Islet of Langerhans (tissue), 1 donor: ENCODE measurements around the gene UCN3.
A peak's percentile ranks its signal among the peaks of the same experiment; 100 is the strongest.

ENCODE experiments used
- FAIRE-seq: peaks from one replicate; lab custom pipeline; 2011; peaks lifted over from hg19 to GRCh38; lab: Jason Lieb, UNC

Gene UCN3, protein sequence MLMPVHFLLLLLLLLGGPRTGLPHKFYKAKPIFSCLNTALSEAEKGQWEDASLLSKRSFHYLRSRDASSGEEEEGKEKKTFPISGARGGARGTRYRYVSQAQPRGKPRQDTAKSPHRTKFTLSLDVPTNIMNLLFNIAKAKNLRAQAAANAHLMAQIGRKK

DNA sequence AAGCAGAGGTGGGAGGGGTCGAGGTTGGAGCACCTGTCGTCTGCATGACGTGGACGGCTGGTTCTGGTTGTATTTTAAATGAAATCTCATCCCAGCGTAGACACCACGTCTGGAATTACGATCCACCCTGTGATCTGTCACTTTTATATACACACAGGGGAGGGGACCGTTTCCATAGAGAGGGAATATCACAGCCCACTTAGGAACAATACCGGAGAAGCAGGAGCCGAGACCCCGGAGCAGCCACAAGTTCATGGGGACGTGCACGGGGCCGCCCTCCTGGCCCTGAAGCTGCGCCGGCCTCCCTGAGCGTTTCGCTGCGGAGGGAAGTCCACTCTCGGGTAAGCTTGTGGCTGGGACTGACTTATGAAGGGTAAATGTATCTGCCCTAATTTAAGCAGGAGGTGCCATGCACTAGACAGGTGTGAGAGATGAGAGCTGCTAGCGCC, at the start of gene UCN3:
Gene UCN3 (plus strand): TSS at position 77 of the 449 bp plus-strand sequence. CDS start 8,755 bp downstream, outside the sequence.
- no peak for FAIRE-seq

- no peak for FAIRE-seq
Observed at GRCh38 chr10:5317547-5318107, 47.1 kb upstream of the UCN3 start.

DNA sequence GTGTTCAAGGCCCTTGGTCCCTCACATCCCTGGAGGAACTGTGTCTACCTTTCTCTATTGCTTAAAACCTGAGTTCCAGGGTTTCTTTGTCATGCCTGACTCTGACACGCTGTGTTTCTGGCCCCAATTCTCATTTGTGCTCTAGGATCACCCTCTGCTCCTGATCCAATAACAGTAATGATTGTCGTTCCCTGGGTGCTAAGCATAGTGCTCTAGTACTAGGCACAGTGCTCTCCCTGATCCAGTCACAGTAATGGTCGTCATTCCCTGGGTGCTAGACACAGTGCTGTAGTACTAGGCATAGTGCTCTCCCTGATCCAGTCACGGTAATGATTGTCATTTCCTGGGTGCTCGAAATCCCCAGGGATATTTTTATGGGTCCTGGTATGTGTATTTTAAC, 46.6 kb upstream of the UCN3 start:
- no peak for FAIRE-seq

- FAIRE-seq = no peak
Observed at GRCh38 chr10:5319863-5320262, 44.9 kb upstream of the UCN3 start.

DNA sequence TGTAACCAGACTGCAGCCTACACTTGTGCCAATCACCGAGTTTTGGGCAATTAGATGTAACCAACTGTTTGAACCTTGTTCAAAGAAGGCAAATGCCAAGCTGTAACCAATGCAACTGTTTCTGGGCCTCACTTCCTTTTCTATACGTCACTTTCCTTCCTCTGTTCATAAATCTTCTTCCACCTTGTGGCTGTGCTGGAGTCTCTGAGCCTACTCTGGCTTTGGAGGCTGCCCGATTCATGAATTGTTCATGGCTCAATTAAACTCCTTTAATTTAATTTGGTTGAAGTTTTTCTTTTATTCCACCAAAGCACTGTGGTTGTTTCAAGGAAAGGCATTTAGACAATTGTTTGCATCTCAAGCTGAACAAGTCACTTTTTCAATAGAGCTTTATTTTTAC, 43.5 kb upstream of the UCN3 start:
- no peak for FAIRE-seq

DNA sequence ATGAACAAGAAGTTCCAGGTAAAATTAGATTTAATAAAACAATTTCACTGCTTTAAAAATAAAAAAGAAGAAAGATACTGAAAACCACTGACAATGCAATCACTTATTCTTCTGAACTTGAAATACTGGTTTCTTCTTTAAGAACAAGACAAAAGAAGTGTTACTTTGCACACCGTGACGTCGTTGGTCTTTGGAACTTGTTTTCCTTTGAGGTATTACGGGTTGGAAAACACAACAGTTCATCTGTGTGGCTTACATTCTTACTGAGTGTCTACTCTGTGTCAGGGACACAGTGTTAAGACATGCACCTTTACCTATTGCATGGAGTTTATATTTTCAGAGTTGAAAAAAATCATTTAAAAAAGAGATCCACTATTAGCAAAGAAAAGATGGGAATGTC, 41.3 kb upstream of the UCN3 start:
- no peak for FAIRE-seq

- no peak for FAIRE-seq
Observed at GRCh38 chr10:5325076-5325475, 39.7 kb upstream of the UCN3 start.

DNA sequence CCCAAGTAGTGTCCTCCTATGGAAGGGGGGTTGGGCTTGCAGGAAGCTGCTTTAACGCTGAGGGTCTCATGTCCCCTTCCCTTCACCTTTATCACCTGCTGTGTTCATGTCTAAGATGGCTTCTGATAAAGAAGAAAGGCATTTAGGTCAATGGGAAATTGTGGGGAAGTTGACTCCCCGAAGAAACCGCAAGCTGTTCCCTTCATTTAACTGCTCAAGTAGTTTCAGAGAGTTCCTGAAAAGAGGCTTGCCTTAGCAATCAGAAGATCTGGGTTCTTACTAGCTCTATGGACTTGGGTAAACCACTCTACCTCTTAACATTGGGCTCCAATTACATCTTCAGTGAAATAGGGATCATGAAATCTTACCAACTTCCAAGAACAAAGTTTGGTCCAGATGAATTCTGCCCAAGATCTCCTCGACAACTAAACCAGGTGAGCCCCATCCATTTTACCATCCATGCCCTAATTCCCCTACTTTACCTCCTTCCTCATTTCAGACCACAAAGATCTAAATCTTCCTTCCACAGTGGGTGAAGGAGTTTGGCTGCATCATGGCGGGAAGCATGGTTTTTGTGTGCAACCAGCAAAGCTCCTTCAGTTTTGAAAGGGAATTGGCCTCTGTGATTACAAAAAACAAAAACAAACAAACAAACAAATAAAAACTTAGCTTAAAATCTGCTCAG, 30.4 kb upstream of the UCN3 start:
- no peak for FAIRE-seq

GRCh38 chr10:5338010-5338409, 26.8 kb upstream of the UCN3 start:
- FAIRE-seq = no peak

GRCh38 chr10:5343092-5343491, 21.7 kb upstream of the UCN3 start:
- FAIRE-seq = no peak

- no peak for FAIRE-seq
Observed at GRCh38 chr10:5343561-5343960, 21.2 kb upstream of the UCN3 start.

- no peak for FAIRE-seq
Observed at GRCh38 chr10:5343979-5344378, 20.8 kb upstream of the UCN3 start.

DNA sequence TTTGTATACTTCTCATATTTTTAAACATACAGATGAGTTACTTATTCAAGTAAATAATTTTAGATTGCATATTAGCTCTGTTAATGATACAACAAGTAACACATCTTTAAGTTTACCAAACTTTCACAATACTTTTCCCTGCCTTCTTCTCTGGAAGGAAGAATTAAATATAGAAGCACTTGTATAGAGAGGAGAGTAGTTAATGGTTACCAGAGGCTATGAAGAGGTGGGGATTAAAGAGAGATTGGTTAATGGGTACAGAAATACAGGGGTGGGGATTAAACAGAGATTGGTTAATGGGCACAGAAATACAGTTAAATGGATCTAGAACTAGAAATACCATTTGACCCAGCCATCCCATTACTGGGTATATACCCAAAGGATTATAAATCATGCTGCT, 20.0 kb upstream of the UCN3 start:
- FAIRE-seq = no peak

GRCh38 chr10:5346881-5347280, 17.9 kb upstream of the UCN3 start:
- FAIRE-seq = no peak

- no peak for FAIRE-seq
Observed at GRCh38 chr10:5349362-5349761, 15.4 kb upstream of the UCN3 start.

DNA sequence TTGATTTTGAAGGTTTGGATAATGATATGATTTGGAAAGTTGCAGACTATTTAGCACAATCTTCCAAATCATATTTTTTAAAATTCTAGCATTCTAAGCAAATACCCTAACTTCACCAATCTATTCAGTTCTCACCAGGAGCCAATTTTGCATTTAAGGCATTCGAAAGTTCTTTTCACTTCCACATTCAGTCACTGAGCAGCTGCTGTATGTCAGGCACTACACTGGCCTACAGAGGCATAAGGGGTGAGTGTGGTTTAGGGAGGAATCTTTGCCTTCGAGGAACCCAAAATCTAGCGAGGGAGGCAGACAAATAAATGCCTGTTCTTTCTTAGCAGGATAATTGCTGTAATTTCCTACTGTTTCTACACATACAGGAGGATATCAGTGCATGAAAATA, 10.7 kb upstream of the UCN3 start:
- FAIRE-seq = peak; percentile 72

- FAIRE-seq = no peak
Observed at GRCh38 chr10:5355594-5356301, 9.0 kb upstream of the UCN3 start.

- FAIRE-seq = no peak
Observed at GRCh38 chr10:5356302-5356763, 8.4 kb upstream of the UCN3 start.

DNA sequence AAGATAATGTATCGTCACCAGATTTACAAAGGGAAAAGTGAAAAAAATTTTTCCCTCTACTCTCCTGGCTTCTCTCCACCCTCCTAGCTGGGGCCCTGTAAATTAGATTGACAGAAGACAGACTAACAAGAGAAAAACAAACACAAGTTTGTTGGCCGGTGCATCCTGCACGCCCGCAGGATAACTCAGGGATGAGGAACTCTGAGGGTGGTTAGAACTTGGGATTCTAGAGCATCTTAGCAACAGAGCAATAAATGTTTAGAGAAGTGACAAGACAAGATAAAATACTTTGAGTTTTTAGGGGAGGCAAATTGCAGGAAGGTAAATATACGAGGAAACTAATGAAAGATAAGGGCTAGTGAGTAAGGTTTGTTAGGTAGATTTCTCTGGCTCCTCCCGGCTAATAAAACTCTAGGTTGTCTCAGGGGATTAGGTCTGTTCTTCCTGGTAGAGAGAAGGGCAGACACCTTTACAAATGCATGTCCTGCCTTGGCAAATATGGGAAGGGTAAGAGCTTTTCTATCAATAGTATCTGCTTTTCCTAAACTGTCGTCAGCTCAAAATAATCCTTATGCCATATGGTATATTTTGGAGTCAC, 4.3 kb upstream of the UCN3 start:
- peak; percentile 80 for FAIRE-seq

DNA sequence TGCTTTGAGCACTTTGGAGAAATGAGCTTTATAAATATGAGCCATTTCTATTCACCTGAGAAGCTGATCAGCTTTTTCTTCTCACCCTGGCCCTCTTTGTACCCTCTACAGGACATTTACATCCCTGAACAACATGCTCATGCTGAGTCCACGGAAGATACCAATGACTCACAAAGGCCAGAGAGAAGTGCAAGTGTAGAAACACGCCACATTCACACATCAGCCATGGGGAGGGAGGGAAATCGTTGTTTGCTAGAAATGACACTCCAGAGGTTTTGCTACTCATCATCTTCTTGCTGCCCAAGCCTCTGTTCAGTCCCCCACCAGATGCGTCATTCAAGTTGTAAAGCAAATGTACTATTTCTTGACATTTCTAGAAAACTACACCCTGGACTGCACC, 2.8 kb upstream of the UCN3 start:
- FAIRE-seq = no peak

- FAIRE-seq = no peak
Observed at GRCh38 chr10:5362873-5363272, 1.9 kb upstream of the UCN3 start.

DNA sequence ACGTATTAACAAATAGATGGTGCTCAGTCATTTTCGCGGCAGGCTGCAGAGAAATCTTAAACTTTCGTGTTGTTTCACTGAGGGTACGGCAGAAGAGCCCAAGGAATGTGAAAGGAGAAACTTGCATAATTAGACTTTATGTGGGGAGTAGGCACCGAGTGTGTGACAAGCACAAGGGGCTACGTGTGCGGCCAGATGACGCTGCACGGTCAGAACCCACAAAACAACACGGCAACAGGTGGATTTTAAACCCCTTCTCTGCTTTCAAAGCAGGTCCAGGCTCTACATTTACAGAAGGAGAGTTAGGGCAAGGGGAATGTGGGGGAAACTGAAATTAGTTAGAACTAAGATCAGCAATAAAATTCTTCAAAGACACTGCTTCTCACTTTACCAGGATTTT, 392 bp upstream of the UCN3 start:
- no peak for FAIRE-seq

DNA sequence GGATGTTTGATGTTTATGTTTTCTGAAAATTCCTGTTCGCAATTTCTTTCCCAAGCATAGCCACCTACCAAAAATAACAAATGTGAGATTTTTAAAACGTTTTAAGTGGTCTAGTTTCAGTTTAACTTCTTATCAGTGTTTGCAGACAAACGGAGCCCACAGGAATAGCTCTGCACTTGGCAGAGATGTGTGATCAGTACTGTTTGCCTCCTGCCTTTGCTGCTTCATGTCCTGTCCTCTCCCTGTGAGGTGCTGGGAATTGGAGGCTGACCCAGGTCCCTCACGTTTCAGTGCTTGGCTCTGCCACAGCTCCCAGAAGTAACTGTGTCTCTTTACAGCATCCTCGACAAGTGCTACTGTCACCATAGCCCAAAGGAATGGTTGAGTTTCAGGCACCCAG, 1.2 kb downstream of the UCN3 start:
- FAIRE-seq = no peak
